Kidney tubule cell (primary cell): ENCODE data around the gene GORASP2.
A peak's percentile ranks its signal among the peaks of the same experiment; 100 is the strongest.

ENCODE experiments used
- DNase-seq: peaks from one replicate; pipeline ENCODE4 v3.0.0-alpha.2; 2018; ENCODE audit warnings: low spot score

Gene GORASP2

DNA sequence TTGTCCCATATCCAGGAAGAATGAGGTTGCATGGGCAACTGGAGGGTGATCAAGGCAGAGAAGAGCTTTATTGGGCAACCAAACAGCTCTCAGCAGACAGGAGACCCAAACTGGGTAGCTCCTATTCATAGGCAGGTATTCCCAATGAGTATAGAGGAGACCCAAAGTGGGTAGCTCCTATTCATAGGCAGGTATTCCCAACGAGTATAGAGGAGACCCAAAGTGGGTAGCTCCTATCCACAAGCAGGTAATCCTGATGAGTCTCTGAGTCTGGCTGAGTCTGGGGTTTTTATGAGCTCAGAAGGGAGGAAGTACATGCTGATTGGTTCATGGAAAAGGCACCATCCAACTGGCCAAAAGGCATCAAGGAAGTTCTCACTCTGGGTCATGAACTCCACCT, 5.3 kb upstream of the GORASP2 start:
- DNase-seq = no peak

DNA sequence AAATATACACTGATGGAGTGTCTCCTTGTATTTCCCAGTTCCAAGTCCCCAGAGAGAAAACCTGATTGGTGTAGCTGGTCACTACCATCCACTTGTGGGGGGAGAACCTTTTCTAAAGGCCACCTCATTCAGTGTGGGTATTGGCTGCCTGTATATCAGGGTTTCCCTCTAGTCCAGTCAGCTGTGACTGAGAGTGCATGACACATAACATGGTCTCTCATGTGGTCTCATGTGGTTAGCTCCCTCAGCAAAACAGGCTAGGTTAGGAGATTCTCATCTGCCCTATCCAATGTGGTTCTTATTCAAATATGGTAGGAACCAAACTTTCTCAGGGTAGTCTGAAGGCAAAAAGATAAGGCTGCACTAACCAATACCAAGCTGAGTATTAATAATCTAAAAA, 4.1 kb upstream of the GORASP2 start:
- peak; percentile 47 for DNase-seq

DNA sequence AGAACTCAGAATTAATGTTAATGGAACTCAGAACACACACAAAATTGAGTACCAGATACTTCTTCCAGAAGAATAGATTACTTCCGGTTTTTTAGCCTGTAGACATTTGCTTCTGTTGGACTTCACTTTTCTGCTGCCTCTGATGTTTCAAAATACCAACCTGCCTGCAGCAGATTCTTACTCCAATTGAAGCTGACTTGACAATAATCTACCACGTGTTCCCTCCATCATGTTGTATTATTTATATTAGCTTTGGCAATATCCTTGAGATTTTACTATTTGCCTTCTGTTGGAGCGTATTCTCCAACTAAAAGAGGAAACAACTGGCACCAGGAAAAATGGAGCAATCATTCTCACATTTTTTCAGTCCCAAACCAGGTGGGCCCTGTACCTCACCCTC, 3.1 kb upstream of the GORASP2 start:
- no peak for DNase-seq

DNA sequence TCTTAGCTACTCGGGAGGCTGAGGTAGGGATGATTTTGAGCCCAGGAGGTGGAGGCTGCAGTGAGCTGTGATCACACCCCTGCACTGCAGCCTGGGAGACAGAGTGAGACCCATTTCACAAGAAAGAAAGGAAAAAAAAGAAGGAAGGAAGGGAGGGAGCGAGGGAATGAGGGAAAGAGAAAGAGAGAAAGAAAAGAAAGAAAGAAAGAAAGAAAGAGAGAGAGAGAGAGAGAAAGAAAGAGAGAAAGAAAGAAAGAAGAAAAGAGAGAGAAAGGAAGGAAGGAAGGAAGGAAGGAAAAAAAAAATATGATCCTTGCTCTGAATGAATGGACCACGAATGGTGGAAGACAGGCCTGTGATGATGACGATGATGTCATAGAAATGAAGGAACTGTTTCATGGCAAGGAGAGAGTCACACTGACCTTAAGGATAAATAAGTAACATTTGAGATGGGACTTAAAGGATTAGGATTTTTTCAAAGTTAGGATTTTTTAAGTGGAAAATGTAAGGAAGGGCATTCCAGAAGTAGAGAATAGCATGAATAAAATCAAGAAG, 2.2 kb upstream of the GORASP2 start:
- no peak for DNase-seq

DNA sequence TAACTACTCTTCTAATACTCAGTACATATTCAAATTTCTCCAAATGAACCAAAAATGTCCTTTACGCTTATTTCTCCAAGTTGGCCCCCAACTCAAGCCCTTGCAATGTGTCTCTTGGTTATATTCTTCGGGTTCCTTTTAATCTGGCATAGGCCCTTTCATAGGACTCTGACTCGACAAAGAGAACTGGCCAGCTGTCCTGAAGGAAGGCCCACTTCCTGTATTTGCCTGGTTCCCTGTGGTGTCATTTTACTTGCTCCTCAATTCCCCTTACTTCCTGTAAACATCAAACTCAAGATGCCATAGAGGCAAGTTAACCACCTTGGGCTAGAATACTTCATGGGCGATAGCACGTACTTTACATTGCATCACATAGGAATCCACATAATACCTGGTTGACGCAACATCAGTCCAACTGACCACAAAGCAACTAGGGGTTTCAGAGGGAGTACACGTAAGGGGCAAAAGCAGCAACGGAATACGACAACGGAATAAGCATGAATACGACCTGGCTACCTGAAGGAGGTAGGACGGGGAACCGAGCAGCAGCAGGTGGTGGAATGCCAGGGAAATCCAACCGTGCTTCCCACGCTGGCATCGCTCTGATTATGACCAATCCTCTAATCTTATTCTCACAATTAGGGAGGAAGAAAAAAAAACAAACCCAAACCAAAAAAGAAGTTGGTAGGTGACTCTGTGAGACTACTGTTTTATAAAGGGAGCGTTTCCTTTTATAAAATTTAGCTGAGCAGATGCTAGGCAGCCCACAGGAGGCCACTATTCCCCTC, 823 bp upstream of the GORASP2 start:
- peak; percentile 39 for DNase-seq

DNA sequence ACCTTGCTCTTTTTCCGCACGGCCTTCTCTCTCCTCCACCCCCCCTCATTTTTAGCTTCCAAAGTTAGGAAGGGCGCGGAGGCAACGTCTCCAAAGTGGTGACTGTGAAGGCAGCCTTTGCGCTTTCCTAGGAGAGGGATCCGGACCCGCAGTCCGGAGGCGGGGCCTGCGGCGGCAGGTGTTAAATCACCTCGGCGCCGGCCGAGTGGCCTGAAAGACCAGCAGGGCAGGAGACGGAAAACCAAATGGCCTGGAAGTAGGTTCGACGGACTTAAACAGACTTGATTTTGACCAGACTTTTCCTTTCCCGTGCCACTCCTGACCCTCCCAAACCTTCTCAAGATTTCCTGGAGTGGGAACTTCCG, 615 bp downstream of the GORASP2 start:
- peak; percentile 63 for DNase-seq

DNA sequence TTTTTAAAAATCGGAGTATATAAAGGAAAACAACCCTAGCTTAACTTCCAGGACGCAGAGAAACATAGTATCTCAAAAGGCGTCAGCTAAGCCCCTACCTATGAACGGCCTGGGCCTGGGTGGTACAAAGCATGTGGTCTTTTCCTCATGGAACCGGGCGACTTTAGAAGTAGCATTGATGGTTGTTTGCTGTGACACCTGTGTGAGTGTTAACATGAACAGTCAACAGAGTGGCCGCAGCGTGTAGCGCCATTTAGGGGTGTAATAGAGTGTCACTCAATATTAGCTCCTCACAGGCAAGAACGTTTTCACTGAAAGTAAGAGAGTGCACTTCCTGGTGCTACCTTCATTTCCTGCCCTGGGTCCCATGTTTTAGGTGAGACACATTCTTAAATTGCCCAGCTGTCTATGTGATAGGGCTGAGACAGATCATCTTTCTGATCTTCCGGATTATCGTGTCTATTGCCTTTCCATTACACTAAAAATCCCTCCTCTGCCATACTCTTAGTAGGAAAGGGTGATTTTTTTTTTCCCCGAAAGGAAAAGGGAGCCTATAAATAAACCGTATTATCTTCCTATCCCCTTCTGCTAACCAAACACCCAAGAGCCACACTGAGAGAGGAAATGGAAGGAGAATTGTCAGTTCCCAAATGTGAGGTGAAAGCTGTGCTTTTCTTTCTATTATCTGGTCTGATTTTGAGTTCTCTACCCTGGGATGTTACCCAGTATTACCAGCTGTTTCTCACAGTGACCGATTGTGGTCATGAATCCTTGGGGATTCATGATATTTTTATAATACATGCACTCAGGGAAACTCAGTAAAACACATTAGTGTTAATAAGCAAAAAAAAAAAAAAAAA, 1.3 kb downstream of the GORASP2 start:
- DNase-seq = peak; percentile 79

DNA sequence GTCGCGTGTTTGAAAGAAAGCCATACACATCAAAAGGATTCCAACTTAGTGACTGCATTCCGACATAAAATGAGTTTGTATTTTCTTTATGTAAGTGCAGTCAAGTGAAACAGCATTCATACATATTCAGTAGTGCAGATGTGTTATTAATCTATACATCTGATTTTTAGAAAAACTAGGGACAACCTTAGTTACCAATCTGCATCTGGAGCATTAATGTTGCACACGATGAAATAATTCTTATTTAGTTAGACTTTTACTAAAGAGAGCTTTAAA, 1.9 kb downstream of the GORASP2 start:
- no peak for DNase-seq

DNA sequence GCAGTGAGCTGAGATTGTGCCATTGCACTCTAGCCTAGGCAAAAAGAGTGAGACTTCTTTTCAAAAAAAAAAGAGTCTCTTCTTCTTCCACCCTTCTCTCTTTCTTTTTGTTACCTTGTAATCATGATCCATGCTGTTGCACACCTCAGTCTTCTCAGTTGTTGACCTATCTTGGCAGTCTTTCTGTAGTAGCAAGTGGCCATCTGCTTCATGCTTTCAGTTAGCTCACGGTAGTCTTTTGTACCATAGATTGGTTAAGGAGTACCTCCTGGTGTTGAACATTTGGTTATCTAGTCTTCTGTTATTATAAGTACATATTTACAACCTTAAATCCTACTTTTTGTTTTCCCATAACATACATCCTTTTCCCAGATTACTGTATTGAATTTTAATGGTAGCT, 3.1 kb downstream of the GORASP2 start:
- no peak for DNase-seq

DNA sequence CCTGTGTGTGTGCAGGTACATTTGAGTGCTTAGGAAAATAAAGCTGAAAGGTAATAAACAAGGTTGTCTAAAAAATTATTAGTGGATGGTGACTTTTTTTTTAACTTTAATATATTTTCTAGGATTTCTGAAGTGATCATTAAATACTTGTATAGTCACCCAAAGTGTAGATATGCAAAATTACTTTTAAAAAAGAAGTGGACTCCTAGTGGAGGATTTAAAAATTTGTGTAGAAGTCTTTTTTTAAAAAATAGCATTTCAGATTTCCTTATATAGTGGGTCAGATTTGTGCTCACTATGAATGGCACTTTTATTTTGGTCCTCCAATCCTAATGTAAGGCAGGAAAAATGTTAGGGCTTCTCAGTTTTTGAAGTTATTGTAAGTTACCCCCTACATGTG, 3.9 kb downstream of the GORASP2 start:
- no peak for DNase-seq

DNA sequence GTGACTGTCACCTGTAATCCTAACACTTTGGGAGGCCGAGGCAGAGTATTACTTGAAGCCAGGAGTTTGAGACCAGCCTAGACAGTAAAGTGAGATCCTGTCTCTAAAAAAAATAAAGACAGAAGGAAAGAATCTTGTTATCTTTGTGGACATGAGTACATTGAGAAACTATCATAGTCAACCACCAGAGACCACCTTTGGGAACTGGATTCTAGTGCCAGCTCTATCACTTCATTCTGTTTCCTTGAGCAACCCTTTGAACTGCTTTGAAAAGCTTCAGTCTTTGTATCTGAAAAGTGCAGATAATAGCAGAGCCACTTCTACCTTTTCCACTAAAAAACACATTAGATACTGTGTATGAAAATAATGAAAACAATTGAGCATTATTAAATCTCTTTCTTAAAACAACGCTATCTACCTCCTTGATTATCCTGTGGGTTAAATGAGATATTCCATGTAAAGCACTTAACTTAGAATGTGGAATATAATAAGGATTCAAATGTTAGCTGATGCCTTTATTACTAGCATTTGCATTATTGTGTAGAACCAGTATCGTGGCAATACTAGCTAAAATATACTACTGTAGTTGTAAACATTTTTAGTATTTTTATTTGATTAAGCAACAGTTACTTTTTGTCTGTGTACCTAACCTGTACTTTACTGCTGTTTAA, 8.8 kb downstream of the GORASP2 start:
- no peak for DNase-seq

DNA sequence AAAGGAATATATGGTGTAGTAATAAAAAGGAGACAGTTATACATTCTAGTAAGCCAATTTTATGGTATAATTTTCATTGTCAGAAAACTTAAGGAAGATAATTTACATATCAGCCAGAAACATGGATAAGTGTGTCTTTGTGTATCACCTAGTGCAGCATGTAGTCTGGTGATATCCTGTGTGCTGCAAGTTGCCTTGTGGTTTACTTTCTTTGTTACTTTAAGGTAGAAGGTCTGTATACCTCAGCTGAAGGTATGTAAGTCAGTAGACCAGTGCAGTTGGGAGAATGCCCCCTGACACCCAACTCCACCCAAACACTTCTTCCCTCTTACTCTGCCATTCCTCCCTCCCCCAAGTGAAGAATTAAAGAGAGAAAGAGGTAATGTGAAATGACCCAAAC, 11.0 kb downstream of the GORASP2 start:
- no peak for DNase-seq

DNA sequence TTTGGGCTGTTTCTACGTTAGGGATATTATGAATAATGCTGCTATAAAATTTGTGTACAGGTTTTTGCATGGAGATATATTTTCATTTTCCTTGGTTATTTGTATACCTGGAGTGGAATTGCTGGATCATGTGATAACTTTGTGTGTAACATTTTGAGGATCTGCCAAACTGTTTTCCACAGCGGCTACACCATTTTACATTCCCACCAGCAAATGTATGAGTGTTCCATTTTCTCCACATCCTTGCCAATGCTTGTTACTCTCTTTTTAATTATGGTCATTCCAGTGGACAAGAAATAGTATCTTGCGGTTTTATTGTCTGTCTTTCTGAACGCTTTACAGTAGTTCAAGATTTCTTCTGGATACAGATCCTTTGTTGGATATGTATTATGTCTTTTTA, 13.6 kb downstream of the GORASP2 start:
- no peak for DNase-seq

DNA sequence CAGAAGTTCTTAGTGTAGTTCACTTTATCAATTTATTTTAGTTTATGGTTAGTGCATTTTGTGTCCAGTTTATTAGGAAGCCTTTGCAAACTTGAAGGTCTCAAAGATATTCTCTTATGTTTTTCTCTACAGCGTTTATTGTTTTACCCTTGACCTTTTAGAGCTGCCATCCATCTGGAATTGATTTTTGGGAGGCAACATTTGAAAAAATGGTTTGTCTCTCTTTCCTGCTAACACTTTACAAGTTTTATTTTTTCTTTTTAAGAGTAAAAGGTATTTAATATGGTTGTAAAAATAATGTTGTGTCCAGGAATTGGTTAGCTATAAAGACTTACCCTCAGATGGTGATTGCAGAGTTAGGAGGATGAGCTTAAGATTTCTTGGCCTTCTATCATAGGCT, 14.0 kb downstream of the GORASP2 start:
- no peak for DNase-seq

DNA sequence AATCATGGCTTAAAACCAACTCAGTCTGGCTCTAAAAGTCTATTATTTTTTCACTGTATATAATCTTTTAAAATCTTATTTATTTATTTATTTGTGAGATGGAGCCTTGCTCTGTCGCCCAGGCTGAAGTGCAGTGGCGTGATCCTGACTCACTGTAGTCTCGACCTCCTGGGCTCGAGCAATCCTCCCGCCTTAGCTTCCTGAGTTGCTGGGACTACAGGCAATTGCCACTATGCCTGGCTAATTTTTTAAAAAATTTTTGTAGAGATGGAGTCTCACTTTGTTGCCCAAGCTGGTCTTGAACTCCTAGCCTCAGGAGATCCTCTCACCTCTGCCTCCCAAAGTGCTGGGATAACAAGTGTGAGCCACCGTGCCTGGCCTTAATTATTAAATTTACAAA, 14.5 kb downstream of the GORASP2 start:
- no peak for DNase-seq

DNA sequence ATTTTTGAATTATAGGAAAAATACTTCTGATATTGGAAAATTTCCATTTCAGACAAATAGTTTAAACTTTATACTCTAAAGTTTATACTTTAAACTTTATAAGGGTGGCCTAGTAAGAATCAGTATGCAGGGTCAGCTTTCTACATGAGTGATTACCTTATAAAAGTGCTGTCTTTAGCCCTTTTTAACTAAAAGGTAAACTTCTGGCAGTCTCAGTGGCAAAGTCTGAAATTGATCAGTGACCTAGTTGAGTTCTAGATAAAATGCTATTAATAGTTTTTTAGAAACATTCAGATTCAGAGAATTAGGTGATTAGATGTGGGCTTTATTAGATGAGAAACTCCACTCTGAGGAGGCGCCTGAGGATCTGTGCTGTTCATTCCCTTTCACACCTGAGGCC, 15.5 kb downstream of the GORASP2 start:
- no peak for DNase-seq

DNA sequence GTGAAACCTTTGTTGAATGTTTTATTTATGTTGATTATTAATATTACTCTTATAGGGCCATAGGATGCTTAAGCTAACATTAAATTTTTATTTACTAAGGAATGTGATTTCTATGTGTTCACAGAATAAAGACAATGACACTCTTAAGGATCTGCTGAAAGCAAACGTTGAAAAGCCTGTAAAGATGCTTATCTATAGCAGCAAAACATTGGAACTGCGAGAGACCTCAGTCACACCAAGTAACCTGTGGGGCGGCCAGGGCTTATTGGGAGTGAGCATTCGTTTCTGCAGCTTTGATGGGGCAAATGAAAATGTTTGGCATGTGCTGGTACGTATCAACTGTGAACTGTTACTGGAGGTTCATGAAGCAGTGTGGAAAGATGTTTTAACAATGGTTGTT, 20.4 kb downstream of the GORASP2 start:
- DNase-seq = no peak

DNA sequence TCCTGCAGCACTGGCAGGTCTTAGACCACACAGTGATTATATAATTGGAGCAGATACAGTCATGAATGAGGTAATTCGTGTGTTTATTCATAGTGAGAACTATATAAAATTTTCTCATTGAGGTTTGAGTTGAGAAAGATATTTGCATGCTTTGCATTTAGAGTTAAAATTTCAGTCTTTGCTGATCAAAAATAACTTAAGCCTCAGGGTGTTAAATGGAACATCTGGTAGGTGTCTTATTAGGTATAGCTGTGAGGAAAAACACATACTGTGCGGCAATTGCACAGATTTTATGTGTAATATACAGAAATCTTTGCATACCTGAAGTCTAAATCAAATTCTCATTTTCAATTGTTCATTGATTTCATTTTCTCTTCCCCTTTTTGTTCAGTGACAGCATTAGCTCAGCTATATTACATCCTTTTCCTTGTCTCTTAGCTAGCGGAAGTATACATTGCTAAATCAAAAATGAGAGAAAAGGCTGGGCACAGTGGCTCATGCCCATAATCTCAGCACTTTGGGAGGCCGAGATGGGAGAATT, 21.2 kb downstream of the GORASP2 start:
- DNase-seq = no peak

DNA sequence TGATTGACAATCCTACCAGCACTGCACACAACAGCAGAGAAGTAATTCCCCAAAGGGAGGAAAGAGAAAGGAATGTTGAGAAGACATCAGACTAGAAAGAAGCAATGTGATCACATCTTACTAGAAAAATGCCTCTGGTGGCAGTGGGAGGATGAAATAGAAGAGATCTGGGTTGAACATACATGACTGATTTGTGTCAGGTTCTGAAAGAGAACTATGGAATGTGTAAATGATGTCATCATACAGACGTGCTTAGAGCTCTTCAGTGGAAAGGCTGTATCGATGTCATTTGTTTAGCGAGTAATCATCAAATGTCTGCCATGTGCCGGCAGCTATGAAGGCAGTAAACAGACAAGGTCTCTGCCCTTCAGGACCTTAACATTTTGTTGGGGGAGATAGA, 24.9 kb downstream of the GORASP2 start:
- DNase-seq = peak; percentile 38

DNA sequence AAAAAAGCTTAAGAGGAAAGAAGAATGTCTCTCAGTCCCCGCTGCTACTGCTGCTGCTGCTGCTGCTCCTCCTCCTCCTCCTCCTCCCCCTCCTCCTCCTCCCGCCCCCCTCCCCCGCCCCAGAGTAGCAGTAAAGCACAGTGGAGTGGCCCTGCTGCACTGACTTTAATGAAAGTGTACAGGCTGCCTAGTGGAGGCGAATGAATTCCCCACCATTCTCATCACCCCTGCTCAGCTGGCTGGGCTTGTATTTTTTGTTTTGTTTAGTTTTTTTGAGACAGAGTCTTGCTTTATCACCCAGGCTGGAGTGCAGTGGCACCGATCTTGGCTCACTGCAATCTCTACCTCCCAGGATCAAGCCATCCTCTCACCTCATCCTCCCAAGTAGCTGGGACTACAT, 34.3 kb downstream of the GORASP2 start:
- no peak for DNase-seq

DNA sequence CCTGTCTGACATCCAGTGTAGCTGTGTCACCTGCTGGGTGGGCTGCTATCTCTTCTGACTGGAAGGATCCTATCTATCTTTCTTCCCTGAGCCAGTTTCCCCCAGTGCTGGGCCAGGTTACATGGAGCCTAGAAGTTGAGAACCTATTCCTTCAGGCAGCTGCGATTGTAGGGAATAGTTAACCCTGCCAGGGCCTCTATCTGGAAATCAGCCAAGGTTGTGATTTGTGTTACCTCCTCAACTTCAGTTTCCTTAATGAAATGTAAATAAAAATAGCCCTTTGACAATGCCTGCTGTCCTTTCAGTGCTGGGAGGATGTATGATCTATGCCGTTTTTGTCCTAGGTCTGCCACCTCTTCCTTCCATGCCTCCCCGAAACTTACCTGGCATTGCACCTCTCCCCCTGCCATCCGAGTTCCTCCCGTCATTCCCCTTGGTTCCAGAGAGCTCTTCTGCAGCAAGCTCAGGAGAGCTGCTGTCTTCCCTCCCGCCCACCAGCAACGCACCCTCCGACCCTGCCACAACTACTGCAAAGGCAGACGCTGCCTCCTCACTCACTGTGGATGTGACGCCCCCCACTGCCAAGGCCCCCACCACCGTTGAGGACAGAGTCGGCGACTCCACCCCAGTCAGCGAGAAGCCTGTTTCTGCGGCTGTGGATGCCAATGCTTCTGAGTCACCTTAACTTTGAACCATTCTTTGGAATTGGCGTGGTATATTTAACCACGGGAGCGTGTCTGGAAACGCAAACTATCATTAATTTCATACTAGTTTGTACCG, 36.6 kb downstream of the GORASP2 start:
- no peak for DNase-seq
